HG03565 (cell line): ENCODE data around the gene KCNF1.

Experiments
- ATAC-seq: cut with Tn5 transposase; IDR thresholded peaks from one replicate; pipeline ENCODE4 v1.9.1; 2021; ENCODE audit warnings: mild to moderate bottlenecking, moderate library complexity; ENCODE audit not compliant: unreplicated experiment

KCNF1 gene

DNA sequence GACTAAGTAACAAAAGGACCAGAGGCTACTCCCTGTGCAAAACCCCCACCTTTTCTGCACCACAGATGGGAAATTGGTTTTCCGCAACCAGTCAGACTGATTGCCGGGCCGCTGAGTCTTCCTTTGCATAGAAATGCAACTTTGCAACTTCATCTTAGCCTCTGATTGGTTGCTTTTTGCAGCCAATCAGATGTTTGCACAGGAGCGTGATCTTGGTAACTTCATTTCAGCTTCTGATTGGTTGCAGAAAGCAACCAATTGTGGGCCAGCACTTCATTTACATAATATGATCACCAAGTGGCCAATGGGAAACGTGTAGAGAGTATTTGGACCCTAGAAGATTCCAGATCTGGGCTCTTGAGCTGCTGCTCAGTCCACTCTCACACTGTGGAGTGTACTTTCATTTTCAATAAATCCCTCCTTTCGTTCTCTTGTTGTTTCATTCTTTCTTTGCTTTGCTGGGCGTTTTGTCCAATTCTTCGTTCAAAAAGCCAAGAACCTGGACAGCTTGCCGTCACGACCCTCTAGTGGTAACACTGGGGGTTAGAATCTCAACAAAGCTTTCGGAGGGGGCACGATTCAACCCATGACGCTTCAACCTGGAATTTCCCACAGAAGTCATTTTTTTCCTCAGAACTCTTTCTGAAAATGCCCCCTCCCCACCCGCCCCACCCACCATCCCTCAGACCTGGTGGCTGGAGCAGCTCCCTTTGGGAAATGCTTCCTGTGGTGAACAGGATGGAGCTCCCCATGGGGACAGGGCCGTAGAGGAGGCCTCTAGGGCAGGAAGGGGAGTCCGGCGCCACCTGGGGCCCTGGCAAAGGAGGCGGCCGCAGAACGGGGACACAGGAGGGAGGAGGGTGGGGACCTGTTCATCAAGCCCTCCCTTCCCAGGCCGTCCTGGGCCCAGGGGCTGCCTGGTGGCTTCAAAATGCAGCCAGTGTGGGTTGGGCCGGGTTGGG, 31.8 kb upstream of the KCNF1 start:
- no peak for ATAC-seq

DNA sequence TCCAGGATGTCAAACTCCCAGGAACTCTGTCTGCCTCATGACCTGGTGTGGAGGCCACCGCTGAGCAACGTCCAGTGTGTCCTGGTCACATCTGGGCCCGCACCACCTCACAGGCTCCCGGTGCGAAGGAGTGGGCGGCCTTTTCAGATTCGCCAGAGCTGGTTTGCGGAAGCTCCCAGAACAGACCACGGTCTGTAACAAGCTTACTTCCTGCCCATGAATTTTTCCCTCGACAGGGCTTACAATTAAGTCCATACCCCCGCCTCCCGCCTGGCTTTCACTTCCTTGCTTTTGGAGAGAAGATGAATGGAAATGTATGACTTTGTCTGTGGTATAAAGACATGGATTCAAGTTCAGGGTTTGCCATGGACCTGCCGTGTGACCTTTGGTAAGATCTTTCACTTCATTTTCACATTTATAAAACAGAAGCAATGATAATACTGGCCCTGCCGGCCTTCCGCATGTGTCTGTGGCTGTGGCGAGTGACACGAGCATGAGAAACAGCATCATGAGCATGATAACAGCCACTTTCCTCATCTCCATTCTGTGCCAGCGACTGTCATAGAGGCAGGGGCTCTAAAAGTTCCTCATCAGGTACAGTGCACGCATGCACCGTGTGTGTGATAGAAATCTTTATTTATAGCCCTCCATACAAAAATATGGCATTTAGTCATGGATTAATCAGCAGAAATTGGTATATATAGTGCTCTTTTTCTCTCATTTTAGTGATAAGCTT, 31.0 kb upstream of the KCNF1 start:
- no peak for ATAC-seq

DNA sequence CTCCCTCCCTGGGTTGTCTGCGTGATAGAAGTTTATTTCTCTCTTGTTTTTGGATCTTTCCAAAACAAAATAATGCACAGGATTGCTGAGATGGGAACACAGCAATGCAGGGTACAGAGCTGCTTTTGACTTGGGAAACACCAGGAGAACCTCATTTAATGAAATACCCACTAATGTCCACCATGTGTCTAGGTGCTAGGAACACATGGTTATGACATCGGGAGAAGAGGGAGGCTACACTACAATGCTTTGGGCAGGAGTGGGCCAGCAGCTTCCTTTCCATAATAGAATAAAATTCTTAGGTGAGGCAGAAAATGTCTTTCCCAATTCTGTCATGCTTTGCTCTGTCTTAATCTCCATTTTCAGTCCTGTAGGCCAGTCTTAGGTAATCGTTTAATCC, 29.2 kb upstream of the KCNF1 start:
- no peak for ATAC-seq

DNA sequence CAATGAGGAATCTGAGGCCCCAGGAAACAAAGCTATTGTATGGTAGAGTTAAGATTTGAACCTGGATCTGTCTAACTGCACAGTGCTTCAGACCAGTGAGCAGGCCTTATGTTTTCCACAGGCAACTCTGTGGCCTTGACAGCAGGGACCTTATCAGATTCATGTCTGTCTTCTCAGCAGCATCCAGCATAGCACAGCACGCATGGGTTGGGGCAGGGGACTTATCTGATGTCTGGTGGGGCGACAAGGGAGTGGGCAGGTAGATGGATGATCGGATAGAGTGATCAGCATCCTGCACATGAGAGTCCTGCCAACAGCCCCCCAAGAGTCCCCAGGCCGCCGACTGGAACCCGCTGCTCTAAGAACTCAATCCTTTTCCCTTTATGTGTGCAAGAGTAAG, 28.7 kb upstream of the KCNF1 start:
- no peak for ATAC-seq

DNA sequence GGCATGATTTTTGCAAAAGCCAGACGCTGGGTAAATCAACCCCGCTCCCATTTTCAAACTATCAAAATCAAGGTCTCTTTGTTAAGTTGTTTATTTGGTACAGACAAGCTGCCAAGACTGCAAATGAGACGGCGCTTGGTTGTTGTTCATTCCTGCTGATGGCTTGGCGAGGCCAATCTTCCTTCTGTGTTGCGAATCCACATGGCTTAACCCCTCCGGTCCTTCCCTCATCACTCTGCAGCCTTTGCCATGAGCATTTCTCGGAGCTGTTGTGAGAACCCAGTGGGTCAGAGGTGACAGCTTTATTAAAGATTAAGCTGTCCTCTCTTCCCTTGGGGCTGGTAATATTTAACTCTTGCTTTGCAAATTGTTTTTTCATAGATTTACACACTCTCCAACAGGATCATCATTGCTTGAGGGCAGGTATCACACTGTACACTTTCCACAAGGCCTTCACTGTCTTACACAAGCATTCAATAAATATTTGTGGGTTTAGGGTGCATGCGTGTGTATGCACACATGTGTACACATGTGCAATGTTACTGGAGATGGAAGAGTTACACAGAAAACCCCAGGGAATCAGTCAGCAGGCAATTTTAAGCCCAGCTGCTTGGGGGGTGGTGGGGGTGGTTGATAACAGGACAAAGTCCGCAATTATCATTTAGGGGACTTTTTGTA, 27.8 kb upstream of the KCNF1 start:
- ATAC-seq: no peak

DNA sequence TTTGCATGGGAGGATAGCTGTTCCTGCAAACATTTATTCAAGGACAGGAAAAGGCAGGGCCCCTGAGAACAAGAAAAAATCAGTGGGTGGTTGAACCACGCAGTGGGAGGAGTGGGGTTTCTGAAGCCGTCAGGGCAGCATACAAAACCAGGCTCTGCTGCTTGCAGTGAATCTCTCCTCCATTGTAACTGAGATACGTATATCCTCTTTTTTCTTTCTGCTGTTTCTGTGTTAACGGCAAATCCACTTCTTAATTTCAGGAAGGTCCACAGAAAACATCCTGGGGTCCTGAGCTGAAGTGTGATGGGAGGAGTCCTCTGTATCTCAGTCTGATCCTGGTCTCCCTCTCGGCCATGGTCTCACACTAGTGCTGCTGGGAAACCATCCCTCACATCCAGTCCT, 27.2 kb upstream of the KCNF1 start:
- ATAC-seq: no peak

DNA sequence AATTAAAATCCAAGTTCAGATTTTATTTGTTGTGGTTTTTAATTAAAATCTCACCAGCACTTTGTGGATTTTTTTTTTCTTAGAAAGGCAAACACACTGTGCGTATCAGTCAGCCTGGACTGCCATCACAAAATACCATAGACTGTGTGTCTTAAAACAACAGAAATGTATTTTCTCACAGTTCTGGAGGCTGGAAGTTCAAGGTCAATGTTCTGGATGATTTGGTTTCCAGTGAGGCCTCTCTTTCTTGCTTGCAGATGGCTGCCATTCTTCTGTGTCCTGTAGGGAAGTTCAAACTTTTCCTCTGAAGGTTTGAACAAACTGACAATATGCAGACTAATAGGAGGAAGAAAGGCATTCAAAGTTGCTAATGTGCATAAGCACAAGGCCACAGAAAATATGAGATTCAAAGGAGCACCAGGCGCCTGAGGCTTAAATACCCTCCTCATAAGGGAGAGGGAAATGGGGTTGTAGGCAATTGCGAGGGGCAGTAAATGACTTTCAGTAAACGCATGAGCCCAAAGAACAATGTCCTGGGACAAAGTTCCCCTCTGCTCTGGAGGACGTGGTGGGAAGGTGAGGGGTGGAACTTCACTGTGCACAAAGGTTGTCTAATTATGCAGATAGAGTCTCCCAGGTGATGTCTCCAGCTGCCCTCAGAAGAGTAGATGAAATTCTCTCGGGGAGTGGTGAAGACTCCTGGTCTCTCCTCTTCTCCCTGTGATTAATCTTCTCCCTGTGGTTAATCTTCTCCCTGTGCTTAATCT, 26.5 kb upstream of the KCNF1 start:
- no peak for ATAC-seq

DNA sequence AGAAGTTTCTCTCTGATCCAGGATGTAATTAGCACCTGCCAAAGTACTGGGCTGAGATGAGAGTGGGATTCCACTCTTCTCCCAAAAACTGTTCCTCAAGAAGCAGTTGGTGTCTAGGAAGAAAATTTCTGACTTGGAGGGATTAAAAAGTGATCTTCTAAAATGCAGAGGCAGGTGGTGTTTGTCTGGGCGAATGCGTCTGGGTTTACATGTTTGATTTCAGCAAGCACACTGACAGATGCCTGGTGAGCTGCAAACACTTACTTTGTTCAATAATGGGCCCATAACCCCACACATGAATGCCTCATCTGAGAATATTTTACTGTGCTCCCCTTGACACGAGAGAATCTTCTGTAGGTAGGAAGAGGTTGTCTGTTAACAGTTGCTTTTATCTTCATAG, 24.3 kb upstream of the KCNF1 start:
- no peak for ATAC-seq

DNA sequence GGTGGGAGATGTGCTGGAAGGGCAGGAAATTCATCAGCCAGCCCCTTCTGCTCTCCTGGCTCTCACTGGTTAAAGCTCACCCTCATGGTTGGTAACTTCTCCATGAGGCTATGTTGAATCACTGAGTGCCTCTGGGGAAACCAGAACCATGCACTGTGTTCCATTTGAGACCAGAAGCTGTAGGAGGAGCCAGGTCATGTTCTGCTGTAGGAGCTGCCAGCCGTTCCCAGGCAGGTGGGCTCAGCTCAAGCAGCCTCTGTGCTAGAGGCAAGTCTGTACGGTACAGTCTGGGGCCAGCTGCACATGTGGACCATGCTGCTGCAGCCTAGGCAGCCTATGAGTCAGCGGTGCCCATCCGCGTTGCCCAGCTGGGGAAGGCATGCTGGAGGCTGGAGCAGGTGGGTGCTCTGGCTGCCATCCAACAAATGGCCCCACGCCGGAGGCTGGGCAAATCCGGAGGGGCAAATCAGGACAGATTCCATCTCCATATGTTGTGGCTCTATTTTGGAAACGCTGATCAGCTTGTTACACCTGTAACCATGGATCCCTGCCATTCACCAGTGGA, 22.0 kb upstream of the KCNF1 start:
- no peak for ATAC-seq

DNA sequence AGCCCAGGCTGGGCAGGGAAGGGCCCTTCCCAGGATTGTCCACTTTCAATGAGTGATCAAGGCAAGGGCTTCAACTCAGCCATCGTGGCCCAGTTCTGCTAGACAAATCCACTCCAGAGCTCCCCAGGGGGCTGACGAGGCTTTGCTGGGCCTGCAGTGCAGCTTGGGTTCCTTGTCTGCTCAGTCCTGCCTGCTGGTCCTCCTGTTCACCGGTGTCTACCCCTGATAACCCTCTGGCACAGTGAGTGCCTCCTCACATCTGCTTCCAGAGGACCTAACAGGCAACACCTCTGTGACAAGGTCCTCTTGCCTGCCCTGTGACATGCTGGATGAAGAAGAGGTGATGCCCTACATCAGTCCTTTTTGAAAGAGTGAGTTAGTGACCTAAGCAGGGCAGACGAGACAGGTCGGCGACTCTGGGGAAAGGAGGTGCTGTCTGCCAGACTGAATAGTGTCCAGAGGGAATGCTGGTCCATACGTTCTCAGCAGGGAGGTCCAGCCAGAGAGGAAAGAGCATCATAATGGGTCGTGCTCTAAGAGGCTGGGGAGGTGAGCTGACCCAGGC, 20.9 kb upstream of the KCNF1 start:
- no peak for ATAC-seq

DNA sequence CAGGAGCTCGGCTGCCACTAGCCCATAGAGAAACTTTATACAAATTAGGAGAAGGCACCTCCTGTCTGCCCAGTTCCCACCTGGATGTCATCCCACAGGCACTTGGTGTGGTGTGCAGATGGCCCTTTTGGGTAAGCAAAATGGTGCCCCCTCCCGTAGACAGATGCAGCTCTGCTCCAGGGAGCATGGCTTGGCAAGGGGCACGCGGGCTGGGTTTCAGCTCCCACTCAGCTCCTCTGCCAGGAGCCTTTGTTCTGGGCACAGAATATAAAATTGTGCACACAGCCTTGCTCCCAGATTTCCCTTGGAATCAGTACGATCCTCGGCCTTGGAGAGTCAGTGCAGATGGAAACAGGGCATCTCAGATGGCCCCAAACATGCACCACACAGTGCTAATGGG, 20.3 kb upstream of the KCNF1 start:
- ATAC-seq: no peak

DNA sequence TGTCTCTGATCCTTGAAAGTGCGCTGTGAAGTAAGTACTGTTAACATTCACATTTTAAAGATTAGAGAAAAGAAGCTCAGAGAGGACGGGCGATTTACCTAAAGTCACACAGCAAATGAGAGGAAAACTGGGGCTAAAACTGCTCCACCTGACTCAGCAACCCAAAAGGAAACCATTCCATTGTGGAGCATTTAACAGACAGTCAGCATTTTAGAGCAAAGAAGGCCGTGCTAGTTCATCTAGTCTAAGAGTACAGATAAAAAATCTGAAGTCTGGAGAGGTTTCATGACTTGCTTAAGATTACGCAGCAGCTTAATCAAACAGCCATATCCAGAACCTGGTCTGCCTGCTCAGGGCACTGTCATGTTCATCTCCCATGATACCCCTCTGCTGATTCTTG, 19.9 kb upstream of the KCNF1 start:
- no peak for ATAC-seq

DNA sequence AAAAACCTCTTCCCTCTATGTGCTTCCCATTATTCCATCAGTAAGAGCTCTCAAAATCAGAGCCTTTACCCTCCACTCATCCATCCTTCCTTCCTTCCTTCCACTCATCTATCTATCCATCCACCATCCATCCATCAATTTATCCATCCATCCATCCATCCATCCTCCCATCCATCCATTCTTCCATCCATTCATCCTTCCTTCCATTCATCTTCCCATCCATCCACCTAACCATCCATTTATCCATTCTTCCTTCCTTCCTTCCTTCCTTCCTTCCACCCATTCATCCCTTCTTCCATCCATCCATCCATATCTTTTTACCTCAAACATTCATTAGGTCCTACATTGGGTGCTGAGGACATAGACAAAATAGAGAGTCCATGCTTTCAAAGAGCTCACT, 19.4 kb upstream of the KCNF1 start:
- no peak for ATAC-seq

DNA sequence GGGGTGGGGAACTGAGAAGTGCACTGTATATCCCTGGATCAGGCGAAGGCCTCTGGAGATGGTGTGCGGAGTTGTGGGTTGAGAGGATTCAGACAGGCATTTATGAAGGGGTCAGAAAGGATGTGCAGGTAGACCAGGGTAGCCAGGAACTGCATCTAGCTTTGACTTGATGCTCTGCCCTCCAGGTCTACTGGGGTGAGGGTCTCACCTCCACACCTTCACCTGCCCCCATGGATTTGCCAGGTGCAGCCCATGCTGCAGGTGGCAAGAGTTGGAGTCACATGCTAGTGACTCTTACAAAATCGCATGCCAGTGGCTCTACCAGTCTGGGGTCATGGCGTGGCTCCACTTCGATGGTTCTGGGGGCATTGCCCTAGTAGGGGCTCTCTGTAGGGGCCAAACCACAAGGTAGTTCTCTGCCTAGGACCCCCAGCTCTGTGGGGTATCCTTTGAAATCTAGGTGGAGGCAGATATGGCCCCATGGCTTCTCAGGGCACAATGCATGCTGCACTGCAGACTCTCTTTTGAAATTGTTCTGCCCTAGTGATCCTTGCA, 18.9 kb upstream of the KCNF1 start:
- no peak for ATAC-seq

DNA sequence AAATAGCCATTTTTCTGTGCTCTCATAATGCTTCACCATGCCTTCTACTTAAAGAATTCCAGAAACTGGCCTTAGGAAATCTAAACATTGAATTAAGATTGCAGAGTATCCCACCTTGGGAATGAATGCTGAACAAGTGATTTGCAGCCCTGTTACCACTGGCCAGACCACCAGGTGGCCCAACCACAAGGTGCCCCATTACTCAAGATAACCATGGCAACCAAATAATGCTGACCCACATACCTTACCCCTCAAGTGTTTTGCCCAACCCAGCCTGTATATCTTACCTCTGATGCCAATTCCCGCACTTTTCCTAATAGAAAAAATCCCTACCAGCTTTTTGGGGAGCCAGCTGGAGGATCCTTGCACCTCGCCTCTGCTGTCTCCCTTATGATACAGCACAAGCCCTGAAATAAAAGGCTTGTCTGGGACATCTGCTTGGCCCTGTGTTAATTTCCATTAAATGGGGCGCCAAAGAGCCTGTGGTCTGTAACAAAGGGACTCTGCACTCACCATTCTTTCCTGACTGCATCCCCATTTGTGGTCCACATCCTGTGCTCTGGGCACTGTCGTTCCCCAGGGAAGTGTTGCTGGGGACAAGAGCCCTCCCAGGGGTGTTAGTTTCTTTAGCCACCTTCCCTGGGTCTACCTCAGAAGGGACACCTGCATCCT, 17.3 kb upstream of the KCNF1 start:
- ATAC-seq: no peak

DNA sequence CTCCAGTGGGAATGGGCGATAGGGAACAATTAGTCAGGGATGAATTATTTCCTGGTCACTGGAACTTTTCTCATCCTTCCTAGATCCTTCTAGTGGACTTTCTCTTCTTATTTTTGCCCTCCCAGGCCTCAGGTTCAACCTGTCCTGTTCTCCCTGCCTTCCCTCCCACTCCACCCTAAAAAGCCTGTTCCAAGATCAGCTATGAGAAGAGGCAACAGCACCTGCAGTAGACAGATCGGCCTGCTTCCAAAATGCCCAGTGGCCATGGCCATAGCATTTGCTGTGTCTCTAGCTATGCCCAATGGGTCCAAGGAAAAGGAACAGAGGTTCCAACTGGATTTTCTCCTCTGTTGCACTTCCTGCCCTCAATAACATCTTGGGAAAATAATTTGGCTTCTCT, 16.5 kb upstream of the KCNF1 start:
- ATAC-seq: no peak

DNA sequence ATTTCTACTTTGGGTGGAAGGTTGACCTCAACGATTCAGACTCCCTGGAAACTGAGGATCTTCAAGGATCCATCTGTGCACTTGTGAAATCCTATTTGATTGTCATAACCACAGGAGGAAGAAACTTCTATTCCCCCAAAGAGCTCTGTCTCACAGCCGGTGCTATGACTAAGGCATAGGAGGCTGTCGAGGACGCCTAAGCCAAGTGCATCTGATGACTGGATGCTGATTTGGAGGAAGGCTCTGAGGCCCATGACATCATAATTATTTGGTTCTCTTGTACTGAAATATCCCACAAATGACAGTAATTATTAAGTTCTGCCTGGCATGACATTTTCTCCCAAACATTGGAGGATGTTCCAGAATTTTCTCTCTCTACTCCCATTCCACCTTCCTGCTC, 13.8 kb upstream of the KCNF1 start:
- ATAC-seq: no peak

DNA sequence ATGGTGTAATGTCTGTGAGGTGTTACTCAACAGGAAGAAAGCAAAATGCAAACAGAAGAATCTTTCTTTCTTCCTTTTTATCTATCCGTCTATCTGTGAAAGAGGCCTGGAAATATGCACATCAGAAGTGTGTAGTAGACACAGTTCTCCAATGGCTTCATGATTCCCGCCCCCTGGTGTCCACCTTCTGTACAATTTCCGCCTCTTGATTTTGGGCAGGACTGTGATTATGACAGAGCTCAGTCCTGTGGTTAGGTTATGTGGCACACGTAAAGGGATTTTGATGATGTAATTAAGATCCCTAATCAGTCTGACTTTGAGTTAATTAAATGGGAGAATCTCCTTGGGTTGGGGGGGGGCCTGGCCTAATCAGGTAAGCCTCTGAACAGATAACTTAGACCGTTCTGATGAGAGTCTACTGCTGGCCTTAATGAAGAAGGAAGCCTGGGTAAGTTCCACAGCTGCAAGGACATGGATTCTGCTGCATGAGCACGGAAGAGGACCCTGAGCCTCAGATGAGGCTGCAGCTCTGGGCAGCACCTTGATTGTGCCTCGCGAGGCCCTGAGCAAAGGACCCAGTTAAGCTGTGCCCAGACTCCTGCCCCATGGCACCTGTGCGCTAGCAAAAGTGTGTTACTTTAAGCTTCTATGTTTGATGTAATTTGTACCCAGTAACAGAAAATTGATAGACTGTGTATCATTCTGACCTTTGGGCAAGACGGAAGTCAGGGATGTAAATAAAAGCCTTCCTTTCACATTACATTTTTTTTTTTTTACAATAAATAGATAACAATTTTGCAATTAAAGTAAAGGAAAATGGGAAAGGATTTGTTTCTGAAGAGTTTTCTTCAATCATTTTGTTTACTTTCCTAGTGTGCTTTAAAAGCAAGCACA, 11.3 kb upstream of the KCNF1 start:
- no peak for ATAC-seq
